Measurements from ENCODE around the gene UNC119B.
A peak's percentile ranks its signal among the peaks of the same experiment; 100 is the strongest.
"Not testable (repeated sequence)": the region's sequence is repeated elsewhere in the genome, so short reads cannot be mapped to it uniquely, and the experiment has no call there.

UNC119B gene

DNA sequence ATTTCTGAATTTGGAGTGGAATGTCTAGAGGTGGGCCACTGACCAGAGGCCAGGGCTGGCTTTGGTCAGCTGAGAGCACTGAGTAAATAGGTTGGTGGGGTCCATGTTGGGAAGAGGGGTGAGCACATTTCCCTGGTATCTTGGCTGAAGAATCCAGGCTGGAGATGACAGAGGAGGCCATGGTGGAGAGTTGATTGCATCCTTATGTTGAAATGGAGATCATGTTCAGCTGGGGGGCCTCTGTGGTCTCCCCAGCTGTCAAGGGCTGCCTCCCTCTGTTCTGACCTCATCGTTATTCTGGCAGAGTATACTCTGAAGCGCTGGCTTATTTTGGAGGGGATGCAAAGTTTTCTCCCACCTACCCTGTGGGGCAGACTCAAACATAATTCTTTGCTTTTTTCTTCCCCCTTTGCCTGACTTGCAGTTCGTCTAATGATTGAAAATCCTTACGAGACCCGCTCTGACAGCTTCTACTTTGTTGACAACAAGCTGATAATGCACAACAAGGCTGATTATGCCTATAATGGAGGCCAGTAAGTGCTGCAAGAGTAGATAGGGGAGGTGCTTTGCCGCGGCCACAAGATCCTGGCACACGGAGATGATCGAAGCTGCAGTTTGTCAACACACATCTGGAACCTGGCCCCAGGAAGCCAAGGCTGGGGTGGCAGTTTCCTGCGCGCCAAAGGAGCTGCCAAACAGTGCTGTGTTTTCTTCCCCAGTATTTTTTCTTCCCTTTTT, 9.4 kb downstream of the UNC119B start:
- no peak for DNase-seq (ENCODE audit: low read depth)

DNA sequence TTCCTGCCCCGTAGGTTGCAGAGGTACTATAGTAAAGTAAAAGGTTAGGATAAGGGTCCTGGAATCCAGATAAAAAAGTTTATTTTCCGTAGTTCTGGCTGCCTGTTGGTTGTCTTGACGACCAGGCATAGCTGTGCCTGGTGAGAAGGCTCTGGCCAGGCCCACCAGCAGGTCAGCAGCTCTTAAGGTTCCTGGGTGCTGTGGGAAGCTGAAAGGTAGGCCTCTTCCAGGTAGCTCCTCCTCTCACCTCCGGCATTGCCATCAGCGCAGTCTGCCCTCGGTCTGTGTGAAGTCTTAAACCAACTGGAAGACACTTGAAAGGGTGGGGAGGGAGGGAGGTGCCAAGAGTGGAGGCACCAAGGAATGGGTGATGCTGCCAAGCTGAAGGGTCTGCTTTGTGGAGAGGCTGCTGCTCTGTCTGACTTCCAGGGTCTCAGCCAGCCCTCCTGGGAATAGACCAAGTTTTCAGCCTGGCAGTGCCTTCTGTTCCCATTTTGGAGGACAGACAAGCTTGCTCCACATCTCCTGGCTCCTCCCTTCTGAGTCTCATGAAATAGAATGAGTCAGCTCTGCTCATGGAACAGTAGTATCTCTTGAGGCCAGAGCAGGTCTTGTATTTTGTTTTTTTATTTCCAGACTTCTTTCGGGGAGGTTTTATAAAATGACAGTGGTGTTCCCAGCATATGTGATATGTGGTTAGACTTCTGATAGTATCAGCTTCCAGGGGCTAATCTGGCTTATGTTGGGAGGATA, 10.2 kb downstream of the UNC119B start:
- no peak for DNase-seq (ENCODE audit: low read depth)

DNA sequence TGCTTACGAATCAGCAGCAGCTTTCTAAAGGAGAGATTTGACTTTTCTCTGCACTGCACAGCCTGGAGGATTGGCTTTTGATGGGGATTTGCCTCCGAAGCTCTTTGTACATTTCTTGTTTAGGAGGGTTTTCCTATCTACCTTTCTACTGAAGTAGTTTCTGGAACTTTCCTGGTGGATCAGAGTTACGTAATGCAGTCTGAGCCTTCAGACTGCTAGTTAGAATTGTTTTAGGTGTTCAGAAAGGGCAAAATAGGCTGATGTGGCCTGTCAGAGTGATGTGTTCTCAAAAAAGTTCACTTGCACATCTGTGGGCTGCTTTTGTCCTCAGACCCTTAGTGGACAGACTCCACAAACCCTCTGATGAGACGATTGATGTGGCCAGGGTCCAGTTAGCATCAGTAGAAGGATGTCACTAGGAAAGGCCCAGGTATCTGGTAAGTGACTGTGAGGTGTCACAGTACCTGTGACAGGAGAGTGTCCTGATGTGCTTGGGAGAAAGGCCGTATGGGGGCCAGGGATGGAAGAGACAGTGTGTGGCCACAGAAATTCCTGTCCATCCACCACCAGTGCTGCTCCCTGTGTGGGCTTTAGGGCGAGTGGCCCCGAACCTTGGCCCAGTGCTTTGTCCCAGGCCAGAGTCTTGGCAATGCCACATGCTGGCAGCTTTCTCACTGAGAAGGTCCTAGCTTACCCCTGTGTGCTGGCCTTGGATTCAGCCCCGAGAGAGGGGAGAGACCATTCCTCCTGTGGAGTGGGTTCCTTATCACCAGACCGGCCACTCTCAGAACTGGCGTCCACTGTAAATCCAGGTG, 10.9 kb downstream of the UNC119B start:
- no peak for DNase-seq (ENCODE audit: low read depth)

DNA sequence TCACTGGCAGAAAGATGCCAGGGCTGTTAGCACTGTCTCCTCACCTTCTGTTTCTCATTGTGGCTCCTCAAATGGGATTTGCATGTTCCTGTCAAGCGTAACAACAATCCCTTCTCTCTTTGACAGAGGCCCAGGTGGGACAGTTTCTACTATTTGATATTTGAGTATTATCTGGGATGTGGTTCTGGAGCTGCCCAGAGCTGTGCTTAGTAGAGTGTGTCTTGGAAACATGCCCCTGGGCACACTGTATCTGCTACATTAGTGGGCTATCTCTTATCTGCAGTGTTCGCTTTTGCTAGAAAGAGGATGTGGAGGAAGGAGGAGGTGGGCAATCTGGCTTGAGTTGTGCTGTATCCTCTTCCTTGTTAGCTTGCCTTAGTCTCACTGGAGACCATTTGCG, 11.6 kb downstream of the UNC119B start:
- no peak for DNase-seq (ENCODE audit: low read depth)

DNA sequence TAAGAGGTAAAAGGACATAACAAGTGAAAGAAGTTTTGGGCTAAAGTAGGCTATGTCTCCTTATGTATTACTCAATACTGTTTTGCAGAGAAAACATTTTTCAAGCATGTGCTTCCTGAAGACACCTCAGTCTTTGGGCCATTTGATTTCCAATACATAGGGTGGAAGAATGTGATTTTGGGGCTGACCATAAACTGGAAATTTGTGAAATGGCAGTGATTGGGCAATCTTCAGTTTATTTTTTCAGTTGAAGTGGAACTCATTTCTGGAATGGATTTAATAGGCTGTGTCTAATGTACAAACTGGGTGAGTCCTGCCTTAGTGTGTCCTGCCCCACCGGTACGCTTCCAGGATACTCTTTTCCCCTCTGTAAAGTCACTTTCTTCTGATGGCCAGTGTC, 12.5 kb downstream of the UNC119B start:
- DNase-seq (ENCODE audit: low read depth) = no peak

DNA sequence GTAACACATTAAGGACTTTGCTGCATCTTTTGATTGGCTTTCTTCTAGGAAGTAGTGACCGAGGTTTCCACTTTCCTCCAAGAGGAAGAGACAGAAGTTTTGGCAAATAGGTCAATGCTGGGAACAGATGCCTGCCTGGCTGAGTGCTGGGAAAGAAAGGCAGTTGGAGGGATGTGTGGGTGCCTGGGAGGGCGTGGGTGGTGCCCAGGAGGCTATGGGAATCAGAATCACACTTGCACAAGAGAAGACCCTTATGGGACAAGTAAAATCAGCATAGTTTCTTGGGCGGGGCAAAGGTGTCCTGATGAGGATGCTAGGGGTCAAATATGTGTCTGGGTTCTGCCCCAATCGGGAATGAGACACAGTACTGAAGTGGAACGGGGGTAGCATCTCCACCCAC, 14.5 kb downstream of the UNC119B start:
- DNase-seq (ENCODE audit: low read depth) = no peak

DNA sequence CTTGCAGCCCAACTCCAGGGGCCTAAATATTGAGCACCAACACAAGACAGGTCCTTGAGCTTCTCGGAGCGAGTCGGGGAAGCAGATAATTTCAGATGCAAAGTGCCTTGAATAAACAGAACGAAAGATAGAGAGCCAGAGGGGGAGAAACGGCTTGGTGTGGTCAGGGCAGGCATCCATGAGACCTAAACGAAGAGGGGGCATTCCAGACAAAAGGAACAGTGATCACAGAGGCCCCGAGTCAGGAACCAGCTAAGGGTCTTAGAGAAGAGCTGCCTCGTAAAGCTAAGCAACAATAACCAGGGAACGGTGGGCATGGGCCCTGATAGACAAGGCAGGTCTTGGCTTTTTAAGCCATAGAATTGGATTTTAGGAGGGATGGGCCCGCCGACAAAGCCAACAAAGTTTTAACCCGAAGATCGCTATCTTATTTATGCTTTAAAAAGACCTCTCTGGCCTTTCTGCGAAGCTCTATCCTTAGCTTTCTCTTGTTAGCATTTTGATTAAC, 14.9 kb downstream of the UNC119B start:
- DNase-seq (ENCODE audit: low read depth) = no peak

DNA sequence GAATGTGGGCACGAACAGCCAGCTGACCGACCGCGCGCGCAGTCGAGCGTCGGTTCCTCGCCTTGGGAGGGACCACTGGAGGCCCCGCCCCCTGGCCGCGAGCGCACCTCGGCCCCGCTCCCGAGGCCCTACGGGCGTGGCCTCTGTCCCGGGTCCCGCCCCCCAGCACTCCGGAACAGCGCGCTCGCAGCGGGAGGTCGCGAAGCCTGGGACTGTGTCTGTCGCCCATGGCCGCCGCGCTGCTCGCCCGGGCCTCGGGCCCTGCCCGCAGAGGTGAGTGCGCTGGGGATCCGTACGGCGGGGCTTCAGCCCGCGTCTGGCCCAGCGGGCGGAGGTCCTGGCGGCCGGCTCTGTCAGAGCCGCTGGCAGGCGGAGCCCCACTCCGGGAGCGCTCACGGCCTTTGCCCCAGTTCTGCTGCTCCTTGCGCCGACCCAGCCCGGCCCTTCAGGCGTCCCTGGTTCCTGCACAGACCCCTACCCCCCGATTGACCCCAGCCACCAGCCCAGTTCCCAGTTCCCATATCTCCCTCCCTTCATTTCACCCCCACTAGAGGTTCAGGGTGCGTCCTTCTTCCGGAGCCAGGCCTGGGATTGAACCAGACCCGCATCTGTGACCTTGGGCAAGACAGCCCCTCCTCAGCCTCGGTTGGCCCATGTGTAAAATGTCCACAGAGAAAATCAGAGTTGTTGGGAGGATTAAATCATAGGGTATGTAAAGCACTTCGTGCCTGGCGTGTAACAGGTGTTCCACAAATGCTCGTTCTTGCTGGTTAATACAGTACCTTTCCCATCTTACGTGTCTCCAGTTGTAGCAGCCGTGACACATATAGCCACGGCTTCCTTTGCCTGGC, 15.6 kb downstream of the UNC119B start, which contains the start of gene ACADS:
Gene ACADS, plus strand, starts transcription at position 168 of the 851 bp plus-strand sequence. Its CDS starts 60 bp downstream, at position 228.
- DNase-seq (ENCODE audit: low read depth) = peak; percentile 81

DNA sequence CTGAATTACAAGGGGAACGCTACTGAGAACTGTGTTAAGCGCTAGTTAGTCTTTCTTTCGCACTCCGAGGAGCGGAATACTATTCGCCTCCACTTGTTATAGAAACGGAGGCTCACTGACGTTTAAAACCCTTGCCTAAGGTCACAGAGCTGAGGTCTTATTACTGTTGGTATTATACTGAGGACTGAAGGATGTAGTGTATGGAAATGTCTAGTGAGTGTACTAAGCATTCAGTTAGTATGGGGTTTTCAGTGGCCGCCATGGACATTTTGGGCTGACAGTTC, 16.2 kb downstream of the UNC119B start:
- no peak for DNase-seq (ENCODE audit: low read depth)

DNA sequence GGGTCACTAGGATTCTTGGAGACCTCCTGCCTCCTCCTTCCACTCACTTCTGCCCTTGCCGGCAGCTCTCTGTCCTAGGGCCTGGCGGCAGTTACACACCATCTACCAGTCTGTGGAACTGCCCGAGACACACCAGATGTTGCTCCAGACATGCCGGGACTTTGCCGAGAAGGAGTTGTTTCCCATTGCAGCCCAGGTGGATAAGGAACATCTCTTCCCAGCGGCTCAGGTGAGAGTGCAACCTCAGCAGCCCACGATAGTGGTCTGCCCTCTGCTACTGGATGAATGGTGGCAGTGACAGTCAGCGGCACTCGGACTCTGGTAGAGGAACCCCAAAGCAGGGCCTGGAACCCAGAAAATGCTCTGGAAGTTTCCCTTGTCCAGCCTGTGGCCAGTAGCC, 16.7 kb downstream of the UNC119B start:
- DNase-seq (ENCODE audit: low read depth) = no peak

DNA sequence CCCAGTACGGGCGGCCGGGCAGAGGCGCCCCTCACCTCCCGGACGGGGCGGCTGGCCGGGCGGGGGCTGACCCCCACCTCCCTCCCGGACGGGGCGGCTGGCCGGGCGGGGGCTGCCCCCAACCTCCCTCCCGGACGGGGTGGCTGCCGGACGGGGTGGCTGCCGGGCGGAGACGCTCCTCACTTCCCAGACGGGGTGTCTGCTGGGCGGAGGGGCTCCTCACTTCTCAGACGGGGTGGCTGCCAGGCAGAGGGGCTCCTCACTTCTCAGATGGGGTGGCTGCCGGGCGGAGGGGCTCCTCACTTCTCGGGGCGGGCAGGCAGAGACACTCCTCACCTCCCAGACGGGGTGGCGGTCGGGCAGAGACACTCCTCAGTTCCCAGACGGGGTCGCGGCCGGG, 21.9 kb downstream of the UNC119B start:
- not testable (repeated sequence) for DNase-seq (ENCODE audit: low read depth)

DNA sequence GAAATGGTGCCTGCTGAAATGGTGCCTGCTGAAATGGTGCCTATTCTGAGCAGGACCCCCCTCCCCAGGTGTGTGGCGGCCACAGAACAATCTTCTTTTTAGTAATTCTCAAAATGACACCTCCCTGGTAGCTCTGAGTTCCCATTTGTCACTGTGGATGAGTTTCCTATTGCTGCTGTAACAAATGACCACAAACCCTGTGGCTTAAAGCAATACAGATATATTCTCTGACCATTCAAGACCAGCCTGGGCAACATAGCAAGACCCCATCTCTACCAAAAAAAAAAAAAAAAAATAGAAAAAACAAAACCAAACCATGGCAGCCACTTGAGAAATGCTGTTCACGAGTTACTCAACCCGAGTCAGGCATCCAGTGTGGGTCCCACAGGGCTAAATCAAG, 23.3 kb downstream of the UNC119B start:
- DNase-seq (ENCODE audit: low read depth) = no peak

DNA sequence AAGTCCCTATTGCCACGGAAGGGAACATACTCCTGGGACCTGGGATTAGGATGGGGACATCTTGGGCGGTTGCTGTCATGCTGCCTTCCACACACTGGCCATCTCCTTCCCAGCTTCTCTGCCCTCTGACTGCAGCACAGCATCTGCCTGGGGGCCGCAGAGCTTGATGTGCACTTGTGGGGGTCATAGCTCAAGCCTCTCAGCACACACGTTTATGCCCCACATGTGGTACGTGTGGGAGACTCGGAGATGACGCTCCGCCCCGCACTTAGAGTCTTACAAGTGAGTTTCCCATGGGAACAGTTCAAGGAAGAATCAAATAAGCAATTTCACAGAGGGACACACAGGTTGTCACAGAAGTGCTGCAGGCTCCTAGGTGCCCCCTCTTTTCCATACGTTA, 24.0 kb downstream of the UNC119B start:
- DNase-seq (ENCODE audit: low read depth) = no peak

DNA sequence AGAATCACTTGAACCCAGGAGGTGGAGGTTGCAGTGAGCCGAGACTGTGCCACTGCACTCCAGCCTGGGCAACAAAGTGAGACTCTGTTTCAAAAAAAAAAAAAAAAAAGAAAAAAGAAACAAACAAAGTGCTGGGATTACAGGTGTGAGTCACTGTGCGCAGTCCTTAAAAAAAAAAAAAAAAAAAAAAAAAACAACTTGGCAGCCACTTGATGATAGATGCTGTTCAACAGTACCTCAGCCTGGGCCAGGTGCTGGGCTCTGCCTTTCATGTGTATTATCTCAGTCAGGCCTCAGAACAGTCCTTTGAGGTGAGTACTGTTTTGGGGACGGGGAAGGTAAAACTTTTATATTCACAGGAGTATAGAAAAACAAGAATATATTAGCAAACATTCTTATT, 24.9 kb downstream of the UNC119B start:
- no peak for DNase-seq (ENCODE audit: low read depth)

DNA sequence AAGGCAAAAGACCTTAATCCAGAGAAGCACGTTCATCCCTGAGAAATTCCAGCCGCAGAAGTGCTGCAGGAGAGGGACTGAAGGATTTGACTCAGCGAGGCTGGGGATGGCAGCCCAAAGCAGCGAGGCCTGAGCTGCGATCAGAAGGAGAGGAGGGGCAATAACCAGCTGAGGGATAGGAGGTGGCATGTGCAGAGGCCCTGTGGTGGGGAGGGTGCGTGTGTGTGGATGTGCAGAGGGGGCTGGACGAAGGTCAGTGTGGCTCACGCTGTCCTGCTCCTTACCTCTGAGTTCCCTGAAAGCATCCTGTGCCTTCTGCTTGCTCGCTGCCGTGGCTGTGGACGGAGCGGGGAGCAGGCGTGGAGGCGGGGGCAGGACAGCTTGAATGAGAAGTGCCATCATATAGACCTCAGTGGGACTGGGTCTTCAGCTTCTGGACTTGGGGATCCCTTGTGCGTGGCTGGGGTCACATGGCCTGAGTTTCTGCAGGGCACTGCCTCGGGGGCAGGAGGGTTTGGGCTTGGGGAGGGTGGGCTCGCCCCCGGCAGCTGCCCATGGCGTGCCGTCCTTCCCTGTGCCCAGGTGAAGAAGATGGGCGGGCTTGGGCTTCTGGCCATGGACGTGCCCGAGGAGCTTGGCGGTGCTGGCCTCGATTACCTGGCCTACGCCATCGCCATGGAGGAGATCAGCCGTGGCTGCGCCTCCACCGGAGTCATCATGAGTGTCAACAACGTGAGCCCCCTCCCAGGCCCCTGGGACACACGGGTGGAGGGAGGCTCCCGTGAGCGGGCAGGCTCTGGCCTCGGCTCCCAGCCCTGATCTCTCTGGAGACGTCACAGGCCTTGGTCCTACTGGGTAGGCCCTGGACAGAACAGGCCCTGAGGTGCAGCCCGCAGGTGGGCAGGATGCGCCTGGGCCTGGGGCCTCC, 26.4 kb downstream of the UNC119B start:
- no peak for DNase-seq (ENCODE audit: low read depth)

DNA sequence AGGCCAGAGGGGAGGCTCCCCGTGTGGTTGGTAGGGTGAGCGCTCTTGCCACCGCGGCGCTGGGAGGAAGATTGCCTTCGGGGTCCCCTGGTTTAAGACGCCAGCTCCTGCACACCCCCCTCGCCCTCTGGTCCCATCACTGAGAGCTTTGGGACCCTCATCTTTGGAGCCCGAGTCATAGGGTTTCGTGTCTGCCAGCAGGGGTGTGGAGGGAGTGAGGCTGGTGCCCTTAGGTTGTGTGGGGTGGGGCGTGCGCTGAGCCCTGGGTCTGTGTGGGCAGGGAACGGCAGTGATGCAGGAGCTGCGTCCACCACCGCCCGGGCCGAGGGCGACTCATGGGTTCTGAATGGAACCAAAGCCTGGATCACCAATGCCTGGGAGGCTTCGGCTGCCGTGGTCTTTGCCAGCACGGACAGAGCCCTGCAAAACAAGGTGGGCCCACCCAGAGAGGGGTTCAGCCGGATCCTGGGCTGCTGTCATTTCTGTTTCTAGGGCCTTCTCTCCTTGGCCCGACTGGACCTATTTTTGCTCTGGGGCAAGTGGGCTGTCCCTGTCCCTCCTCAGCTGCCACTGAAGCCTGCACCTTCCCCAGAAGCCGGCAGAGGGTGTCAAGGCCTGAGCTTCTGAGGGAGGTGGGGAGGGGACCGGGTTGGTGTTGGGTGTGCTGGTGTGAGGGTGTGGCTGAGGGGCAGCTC, 27.4 kb downstream of the UNC119B start:
- DNase-seq (ENCODE audit: low read depth) = no peak

DNA sequence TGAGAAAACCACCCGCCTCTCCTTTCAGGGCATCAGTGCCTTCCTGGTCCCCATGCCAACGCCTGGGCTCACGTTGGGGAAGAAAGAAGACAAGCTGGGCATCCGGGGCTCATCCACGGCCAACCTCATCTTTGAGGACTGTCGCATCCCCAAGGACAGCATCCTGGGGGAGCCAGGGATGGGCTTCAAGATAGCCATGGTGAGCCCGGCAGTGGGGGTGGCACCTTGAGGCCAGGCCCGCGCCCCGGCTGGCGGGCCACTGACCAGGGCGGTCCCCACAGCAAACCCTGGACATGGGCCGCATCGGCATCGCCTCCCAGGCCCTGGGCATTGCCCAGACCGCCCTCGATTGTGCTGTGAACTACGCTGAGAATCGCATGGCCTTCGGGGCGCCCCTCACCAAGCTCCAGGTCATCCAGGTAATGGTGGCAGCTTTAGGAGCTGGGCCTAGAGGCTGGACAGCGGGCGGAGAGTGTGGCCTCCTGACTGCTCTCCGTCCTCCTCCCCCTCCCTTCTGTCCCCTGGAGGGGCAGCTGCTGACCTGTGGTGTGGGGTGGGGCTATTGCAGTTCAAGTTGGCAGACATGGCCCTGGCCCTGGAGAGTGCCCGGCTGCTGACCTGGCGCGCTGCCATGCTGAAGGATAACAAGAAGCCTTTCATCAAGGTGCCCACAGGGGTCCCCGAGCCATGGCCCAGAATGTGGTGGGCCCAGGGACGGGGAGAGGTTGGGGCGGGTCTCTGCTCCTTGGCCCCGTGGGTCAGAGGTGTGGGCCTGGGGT, 28.2 kb downstream of the UNC119B start:
- DNase-seq (ENCODE audit: low read depth) = no peak

DNA sequence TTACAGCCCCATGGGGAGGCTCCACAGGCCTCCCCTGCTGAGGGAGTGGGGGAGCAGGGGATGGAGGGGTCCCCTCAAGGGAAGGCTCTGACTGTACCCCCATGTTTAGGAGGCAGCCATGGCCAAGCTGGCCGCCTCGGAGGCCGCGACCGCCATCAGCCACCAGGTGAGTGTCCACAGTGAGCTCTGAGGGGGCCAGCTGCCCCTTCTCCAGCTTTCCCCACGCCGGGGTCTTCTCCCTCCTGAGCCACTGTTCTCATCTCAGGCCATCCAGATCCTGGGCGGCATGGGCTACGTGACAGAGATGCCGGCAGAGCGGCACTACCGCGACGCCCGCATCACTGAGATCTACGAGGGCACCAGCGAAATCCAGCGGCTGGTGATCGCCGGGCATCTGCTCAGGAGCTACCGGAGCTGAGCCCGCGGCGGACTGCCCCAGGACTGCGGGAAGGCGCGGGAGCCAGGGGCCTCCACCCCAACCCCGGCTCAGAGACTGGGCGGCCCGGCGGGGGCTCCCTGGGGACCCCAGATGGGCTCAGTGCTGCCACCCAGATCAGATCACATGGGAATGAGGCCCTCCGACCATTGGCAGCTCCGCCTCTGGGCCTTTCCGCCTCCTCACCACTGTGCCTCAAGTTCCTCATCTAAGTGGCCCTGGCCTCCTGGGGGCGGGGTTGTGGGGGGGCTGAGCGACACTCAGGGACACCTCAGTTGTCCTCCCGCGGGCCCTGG, 28.9 kb downstream of the UNC119B start:
- no peak for DNase-seq (ENCODE audit: low read depth)
